Breast epithelium (tissue), 3 donors: Measurements from ENCODE around the gene CBL.

Experiments
- POLR2A ChIP-seq: fragments of 450-650 bp; IDR thresholded peaks from one replicate; pipeline ENCODE4 v1.6.1; 2016; ENCODE audit warnings: antibody characterized with exemption, mild to moderate bottlenecking, moderate library complexity
- TF ChIP-seq, protein P1 (sequence below), 3 donors: fragments of 450-650 bp; IDR thresholded peaks; one replicate each; pipeline ENCODE4 v1.5.1; 2016 to 2017; ENCODE audit warnings: antibody characterized with exemption in 3 of 3, mild to moderate bottlenecking in 3 of 3, moderate library complexity in 3 of 3

DNA sequence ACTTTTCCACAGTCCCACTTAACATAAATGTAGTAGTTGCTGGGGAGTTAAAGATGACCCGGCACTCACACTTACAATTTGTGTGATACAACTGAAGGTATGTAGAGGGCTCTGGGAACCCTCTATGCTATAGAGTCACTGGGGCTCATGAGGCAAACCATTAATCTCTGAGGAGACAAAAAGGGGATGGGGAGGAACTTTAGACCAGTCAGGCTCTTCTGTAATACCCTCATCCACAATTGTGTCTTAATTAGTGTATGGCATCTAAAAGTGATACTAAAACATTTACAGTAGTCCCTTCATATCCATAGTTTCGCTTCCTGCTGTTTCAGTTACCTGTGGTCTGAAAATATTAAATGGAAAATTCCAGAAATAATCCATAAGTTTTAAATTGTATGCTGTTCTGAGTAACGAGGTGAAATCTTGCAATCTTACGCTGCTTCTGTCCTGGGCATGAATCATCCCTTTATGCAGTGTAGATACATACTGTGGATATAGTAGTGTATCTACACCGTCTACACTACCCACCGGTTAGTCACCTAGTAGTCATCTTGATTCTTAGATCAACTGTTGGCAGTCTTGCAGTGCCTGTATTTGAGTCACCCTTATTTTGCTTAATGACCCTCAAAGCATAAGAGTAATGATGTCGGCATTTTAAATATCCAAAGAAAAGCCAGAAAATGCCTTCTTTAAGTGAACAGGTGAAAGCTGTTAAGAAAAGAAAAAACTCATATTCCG is 12.2 kb downstream of the CBL start:
- no peak for TF ChIP-seq POLR2A
- TF ChIP-seq, protein P1, sequence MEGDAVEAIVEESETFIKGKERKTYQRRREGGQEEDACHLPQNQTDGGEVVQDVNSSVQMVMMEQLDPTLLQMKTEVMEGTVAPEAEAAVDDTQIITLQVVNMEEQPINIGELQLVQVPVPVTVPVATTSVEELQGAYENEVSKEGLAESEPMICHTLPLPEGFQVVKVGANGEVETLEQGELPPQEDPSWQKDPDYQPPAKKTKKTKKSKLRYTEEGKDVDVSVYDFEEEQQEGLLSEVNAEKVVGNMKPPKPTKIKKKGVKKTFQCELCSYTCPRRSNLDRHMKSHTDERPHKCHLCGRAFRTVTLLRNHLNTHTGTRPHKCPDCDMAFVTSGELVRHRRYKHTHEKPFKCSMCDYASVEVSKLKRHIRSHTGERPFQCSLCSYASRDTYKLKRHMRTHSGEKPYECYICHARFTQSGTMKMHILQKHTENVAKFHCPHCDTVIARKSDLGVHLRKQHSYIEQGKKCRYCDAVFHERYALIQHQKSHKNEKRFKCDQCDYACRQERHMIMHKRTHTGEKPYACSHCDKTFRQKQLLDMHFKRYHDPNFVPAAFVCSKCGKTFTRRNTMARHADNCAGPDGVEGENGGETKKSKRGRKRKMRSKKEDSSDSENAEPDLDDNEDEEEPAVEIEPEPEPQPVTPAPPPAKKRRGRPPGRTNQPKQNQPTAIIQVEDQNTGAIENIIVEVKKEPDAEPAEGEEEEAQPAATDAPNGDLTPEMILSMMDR (IDR thresholded peaks at IDR 0.05): no peak
